Activated B cell treated with CpG ODN at 0.5 μM for 24 hours (primary cell): ENCODE data around the gene BRSK1. TPM values are rescaled to one million over a fixed set of nuclear protein-coding genes. Genes with fewer than 3 reads are reported as not detected.

Experiments
- ATAC-seq: fragments of 200-7000 bp; cut with Tn5 transposase; one replicate; pipeline ENCODE4 v1.10.0; 2021; ENCODE audit warnings: low read depth, mild to moderate bottlenecking, moderate library complexity
- CTCF ChIA-PET: fragments of 350-600 bp; sonication (Branson Sonifier 250); formaldehyde crosslinking; loops from one replicate; lab custom pipeline; 2021; ENCODE audit warnings: antibody characterized with exemption; lab: Charles Lee
- POLR2A ChIA-PET: fragments of 350-600 bp; sonication (Branson Sonifier 250); formaldehyde crosslinking; loops from one replicate; lab custom pipeline; 2021; ENCODE audit warnings: antibody characterized with exemption; lab: Charles Lee
- DNase-seq: peaks from one replicate; pipeline ENCODE4 v3.0.0; 2022
- H3K27ac Mint-ChIP-seq: one replicate; pipeline ENCODE4 v1.8.0; 2020; ENCODE audit warnings: mixed read lengths
- H3K27me3 Mint-ChIP-seq: one replicate; pipeline ENCODE4 v1.8.0; 2021; ENCODE audit warnings: mixed read lengths
- H3K36me3 Mint-ChIP-seq: one replicate; pipeline ENCODE4 v1.8.0; 2021; ENCODE audit warnings: low read depth, mixed read lengths
- H3K4me1 Mint-ChIP-seq: one replicate; pipeline ENCODE4 v1.8.0; 2021; ENCODE audit warnings: mixed read lengths
- H3K4me3 Mint-ChIP-seq: one replicate; pipeline ENCODE4 v1.8.0; 2020; ENCODE audit warnings: mild to moderate bottlenecking, mixed read lengths
- H3K9me3 Mint-ChIP-seq: one replicate; pipeline ENCODE4 v1.8.0; 2020; ENCODE audit warnings: mixed read lengths
- intact Hi-C: fragments of 100-400 bp; cut with micrococcal nuclease; formaldehyde crosslinking; loops from one replicate; pipeline ENCODE4 v1.15.1; 2024
- total RNA-seq: library from RNA; stranded (reverse); gene quantifications from 2 replicates; pipeline ENCODE4 v1.2.3, GENCODE V29; 2022
- TF ChIP-seq, protein P1 (sequence below): fragments of 200-600 bp; IDR thresholded peaks from one replicate; pipeline ENCODE4 v1.8.0; 2022; ENCODE audit warnings: antibody characterized with exemption, mild to moderate bottlenecking

Gene BRSK1
- total RNA-seq, 1 donor from 2014 or later: 2.7 TPM

DNA sequence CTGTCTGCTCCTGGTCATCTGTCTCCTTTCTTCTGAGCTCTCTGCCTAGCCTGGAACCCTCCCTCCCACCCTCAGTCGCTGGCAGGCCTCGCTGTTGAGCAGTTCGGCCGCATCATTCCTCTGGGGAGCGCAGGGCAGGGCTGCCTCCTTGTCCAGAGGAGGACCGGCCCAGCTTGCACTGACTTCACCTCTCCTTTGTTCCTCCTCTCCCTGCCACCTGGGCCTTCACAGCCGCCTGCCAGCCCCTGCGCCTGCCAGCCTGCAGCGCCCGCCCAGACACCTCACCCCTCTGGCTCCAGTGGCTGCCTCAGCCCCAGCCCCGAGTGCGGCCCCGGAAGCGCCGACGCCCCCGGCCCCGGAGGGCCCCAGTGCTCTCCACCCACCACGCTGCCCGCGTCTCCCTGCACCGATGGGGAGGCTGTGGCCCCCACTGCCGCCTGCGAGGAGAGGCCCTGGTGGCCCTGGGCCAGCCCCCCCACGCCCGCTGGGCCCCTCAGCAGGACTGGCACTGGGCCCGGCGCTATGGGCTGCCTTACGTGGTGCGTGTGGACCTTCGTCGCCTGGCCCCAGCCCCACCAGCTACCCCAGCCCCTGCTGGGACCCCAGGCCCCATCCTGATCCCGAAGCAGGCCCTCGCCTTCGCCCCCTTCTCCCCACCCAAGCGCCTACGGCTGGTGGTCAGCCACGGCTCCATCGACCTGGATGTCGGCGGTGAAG, 63.1 kb downstream of the BRSK1 start:
- Mint-ChIP-seq H3K9me3 (no peaks in the 10 kb centered on the region), H3K27me3 (peaks cover 18% of the 10 kb centered on the region), H3K4me1 (no peaks in the 10 kb centered on the region), H3K36me3 (peaks cover 4% of the 10 kb centered on the region), H3K27ac (no peak overlapping the region), H3K4me3 (no peak overlapping the region)
- intact Hi-C loops: no loop called here
- POLR2A ChIA-PET: no interaction called here
- CTCF ChIA-PET: no interaction called here
- TF ChIP-seq, protein P1, sequence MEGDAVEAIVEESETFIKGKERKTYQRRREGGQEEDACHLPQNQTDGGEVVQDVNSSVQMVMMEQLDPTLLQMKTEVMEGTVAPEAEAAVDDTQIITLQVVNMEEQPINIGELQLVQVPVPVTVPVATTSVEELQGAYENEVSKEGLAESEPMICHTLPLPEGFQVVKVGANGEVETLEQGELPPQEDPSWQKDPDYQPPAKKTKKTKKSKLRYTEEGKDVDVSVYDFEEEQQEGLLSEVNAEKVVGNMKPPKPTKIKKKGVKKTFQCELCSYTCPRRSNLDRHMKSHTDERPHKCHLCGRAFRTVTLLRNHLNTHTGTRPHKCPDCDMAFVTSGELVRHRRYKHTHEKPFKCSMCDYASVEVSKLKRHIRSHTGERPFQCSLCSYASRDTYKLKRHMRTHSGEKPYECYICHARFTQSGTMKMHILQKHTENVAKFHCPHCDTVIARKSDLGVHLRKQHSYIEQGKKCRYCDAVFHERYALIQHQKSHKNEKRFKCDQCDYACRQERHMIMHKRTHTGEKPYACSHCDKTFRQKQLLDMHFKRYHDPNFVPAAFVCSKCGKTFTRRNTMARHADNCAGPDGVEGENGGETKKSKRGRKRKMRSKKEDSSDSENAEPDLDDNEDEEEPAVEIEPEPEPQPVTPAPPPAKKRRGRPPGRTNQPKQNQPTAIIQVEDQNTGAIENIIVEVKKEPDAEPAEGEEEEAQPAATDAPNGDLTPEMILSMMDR: no peak
- DNase-seq (no peak), ATAC-seq (no peak)

DNA sequence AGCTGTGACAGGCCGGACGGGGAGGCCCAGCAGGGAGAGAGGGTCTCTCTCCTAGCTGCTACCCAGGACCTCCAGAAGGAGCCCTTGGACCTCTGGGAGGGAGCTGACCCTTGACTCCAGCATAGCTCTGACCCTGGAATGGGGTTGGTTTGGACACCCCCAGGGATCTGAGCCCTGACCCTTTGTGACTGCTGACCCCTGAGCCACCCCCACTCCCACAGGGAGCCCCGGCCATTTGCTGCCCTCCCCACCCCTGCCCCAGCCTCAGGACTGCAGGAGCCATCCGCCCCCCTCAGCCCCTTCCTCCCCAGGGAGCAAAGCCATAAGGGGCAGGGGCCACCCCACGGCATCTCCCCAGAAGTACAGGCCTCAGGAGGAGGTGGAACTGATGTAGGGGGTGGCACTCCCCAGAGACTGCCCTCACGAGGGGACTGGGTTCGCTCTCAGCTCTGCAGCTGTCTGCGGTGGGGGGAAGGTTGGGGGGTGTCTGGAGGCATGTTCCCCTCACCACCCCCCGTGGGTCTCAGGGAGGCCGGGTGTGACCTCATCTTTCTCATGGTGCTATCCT, 63.7 kb downstream of the BRSK1 start:
- Mint-ChIP-seq H3K27me3 (peaks cover 23% of the 10 kb centered on the region), H3K27ac (no peak overlapping the region), H3K4me3 (no peak overlapping the region), H3K9me3 (no peaks in the 10 kb centered on the region), H3K36me3 (peaks cover 4% of the 10 kb centered on the region), H3K4me1 (peaks cover 2% of the 10 kb centered on the region)
- POLR2A ChIA-PET: no interaction called here
- intact Hi-C loops: no loop called here
- CTCF ChIA-PET: no interaction called here
- ATAC-seq: no peak
- TF ChIP-seq, protein P1: no peak
- DNase-seq: no peak

DNA sequence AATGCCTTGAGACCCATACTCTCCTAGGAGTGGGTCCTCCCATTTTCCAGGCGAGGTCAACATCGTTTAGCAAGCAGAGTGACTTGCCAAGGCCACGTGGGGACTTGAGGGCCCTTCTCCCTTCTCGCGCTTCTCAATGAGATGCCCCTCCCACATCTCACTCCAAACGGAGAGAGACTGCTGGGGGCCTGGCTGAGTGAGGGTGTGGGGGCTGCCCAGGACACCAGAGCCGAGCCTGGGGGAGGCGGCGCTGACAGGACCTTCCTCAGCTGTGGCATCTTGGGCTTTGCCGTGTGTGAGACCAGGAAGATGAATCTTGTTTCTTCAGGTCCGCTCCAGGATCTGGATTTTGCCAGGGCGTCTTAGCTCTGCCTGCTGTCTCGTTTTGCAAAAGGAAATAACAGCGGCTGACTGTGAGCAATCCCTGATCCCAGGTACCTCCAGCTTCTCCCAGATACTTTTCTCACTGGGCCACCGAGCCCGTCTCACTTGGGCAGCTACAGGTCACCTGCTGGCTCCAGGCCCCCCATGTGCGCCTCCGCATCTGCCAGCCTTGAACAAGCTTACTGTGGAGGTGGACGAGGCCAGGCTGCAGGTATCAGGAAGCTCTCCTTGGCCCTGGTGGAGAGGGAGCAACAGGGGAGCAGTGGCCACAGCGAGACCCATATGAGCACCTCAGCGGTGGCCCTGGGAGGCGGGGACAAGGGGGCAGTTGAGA, 64.7 kb downstream of the BRSK1 start:
- POLR2A ChIA-PET: interaction anchor here (0.5 kb wide), 1 partner anchor 12 kb away, joined by 5 read pairs; no protein-coding TSS in a partner anchor
- Mint-ChIP-seq H3K4me1 (peaks cover 11% of the 10 kb centered on the region), H3K36me3 (peaks cover 1% of the 10 kb centered on the region), H3K27me3 (peaks cover 32% of the 10 kb centered on the region), H3K4me3 (no peak overlapping the region), H3K27ac (no peak overlapping the region), H3K9me3 (no peaks in the 10 kb centered on the region)
- intact Hi-C loops: no loop called here
- ATAC-seq (no peak), DNase-seq (no peak)
- TF ChIP-seq, protein P1: no peak
- CTCF ChIA-PET: interaction anchor here (1.1 kb wide), 1 partner anchor 68 kb away, joined by 3 read pairs; the partner anchor contains the start of gene HSPBP1

DNA sequence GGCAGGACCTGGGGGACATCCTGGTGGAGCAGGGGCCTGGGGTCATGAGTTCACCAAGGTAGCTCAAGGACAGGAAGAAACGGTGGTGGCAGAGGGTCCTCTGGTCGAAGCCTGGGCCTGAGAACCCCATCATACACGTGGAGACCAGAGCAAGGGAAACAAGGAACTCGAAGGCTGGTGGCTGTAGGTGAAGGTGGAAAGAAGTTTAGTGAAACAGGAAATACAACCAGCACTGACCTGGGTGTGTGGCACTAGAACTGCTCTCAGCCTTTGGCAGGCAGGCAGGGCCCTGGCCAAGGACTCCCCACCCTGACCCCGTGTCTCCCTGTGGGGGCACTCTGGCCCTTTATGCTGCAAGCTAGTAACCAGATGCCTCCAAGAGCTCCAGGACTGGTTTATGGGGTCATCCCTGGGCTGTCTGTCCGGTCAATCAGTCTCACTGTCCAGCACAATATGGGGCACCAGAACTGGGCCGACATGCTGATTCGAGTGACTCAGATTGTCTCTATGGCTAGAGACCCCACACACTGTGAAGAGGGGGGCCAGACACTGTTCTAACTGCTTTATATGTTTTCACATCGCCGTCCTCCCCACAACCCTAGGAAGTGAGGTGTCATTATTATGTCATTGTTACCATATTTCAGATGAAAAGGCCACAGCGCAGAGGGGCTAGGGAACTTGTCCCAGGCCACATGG, 67.0 kb downstream of the BRSK1 start:
- H3K4me3 Mint-ChIP-seq: no peak overlapping the region
- H3K27me3 Mint-ChIP-seq: peaks cover 39% of the 10 kb centered on the region
- no peaks in the 10 kb centered on the region for H3K9me3 Mint-ChIP-seq
- ChIA-PET CTCF (no interaction called here), POLR2A (no interaction called here)
- TF ChIP-seq, protein P1: no peak
- H3K27ac Mint-ChIP-seq: no peak overlapping the region
- DNase-seq: no peak
- H3K4me1 Mint-ChIP-seq: peaks cover 18% of the 10 kb centered on the region
- peaks cover 1% of the 10 kb centered on the region for H3K36me3 Mint-ChIP-seq
- intact Hi-C loops: no loop called here
- ATAC-seq: no peak
